ENCODE data around the gene KIRREL3.

The KIRREL3 gene

DNA sequence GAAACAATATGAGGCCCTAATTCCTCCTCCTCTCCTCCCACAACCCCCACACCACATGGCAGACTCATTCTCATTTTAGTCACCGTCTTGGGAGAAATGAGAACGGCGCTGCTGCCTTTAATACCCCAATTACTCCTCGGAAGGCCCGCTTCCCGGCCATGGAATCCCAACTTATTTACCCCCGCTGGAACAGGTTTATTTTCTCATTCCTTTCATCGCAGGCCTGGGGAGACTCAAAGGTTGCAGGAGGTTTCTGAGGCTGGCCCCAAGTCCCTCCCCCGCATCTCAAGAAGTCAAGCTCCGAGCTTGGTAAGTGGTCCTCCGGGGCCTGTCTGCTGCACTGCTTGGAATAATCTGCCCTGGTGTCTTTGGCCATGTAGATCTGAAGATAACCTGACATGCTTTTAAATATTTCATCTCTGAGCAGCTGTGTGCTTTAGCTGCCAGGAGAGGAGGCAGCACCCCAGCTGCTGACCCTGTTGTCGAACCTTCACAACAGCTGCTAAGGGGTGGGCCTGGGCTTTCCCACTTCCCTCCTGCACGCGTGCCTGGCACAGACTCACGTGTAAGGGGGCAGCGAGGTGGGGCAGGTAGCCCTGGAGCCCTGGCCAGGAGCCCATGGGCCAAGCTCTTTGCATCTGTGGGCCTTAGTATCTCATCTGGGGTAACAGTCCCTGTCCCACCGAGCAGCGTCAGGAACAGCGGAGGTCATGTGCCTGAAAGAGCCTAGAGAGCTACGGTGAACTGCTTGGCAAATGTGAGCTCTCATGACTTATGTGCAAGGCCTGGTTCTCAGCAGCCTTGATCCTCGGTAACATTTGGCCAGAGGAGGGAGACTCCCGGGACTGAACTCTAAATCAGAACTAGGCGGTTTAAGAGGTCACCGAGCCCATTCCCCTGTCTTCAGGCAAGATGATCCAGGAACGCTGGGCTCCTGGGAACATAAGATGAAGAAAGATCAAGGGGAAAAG is 480.5 kb downstream of the KIRREL3 start:
- DNase-seq: no peak

GRCh38 chr11:126518972-126519690 is 481.4 kb downstream of the KIRREL3 start:
- DNase-seq: no peak

- DNase-seq: no peak
Measured at GRCh38 chr11:126518071-126518971, 482.2 kb downstream of the KIRREL3 start.

DNA sequence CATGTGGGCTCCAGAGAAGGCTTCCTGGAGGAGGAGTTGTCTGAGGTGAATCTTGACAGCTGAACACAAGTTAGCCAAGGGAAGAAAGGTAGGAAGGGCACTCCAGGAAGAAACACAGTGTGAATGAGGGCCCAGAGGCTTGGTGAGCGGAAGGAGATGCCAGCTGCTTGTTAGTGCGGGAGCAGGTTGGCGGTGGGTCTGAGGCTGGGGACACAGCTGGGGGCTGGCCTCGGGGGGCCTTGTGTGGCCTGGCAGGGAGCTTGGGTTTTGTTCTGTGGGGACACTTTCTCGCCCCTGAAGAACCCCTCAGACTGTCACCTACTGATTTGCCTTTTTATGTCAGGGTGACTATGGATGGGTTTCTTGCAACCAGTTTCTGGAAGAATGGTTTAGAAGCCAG is 485.1 kb downstream of the KIRREL3 start:
- no peak for DNase-seq

DNA sequence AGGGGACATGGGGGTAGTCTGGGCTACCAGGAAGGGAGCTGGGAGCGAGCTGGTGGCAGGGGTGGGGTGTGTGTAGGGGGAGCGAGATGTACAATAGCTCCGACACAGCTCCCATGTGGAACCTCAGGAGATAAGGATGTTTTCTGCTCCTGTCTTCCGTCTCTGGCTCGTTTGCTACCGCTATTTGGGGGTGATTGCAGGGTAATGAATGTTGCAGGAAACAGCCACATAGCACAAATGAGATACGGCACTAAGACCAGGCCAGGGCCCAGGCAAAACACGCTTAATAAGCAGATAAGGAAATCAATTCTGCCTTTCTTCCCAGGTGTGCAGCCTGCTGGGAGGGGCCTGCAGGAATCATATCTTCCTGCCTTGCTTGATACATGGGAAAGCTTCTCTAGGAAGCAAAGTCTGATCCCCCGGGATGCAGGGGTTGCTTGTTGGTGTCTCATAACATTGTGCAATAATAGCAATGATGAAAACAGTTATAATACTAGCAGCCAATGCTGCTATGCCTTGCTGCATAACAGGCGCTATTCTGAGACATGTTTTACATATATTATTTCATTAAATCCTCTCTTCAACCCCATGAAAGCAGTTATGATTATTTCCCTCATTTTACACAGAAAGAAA is 486.4 kb downstream of the KIRREL3 start:
- DNase-seq: no peak

DNA sequence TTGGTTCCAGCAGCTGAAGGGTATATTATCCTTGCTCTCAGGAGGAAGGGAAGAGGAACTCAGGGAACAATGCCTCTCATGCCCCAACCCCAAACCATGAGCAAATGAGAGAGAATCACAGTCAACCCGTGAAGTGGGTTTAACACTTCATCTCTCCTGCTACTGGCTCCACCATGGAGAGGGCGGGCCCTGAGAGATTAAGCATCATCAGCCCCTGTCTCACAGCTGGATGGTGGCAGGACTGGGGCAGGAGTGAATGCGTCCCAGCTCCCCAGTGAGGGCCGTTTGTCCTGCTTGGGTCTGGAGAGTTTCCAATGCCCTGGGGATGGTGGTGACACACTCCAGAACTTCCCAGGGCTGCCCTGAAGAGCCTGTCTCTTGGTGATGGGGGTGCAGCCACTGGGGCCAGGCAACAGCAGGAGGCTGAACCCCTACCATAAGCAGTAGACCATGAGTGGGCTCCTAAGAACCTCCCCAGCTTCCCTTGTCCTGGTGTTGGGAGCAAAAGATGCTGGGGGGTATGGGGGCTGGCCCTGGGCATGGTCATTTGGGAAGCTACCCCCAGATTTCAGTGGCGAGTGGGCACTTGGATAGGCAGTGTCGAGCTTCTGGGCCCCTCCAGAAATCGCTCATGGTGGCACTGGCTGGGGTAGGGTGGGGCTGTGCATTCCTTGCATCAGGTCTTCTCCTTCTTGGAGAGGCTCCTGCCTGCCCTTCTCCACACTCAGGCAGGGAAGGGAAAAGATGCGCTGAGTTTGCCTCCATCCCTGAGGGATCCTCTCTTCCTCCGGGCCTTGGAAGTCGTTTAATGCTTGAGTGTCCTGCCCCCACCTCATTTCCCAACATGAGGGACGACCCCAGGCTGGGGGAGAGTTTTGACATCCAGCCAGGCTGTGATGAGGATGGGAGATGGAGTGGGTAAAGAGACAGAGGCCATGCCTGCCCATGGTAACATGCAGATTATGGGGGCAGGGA is 487.5 kb downstream of the KIRREL3 start:
- no peak for DNase-seq

GRCh38 chr11:126512251-126512650 is 488.3 kb downstream of the KIRREL3 start:
- DNase-seq: no peak

- DNase-seq: no peak
Measured at GRCh38 chr11:126511475-126512115, 489.0 kb downstream of the KIRREL3 start.

- no peak for DNase-seq
Measured at GRCh38 chr11:126510621-126511370, 489.8 kb downstream of the KIRREL3 start.

DNA sequence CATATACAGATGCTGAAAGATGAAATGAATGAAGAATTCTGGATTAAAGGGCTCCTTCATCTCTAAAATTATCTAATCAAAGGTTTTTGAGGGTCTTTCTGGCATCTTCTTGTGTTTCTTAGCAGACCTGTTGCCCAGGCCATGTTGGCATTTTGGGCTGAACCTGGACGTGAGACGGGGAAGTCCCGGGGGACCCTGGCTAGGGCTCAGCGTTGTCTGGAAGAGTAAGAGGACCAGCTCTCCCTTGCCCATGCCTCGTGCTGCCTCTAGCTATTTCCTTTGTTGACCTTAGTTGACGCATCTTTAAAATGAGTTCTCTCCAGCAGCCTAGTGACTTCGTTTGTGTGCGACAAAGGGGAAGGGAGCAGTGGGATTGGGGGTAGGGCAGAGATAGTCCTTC is 492.9 kb downstream of the KIRREL3 start:
- DNase-seq: no peak

- no peak for DNase-seq
Measured at GRCh38 chr11:126506789-126507188, 493.8 kb downstream of the KIRREL3 start.

GRCh38 chr11:126502982-126503381 is 497.6 kb downstream of the KIRREL3 start:
- no peak for DNase-seq

- DNase-seq: no peak
Measured at GRCh38 chr11:126502159-126502558, 498.4 kb downstream of the KIRREL3 start.

- no peak for DNase-seq
Measured at GRCh38 chr11:126501641-126502040, 498.9 kb downstream of the KIRREL3 start.

- DNase-seq: no peak
Measured at GRCh38 chr11:126500981-126501380, 499.6 kb downstream of the KIRREL3 start.

DNA sequence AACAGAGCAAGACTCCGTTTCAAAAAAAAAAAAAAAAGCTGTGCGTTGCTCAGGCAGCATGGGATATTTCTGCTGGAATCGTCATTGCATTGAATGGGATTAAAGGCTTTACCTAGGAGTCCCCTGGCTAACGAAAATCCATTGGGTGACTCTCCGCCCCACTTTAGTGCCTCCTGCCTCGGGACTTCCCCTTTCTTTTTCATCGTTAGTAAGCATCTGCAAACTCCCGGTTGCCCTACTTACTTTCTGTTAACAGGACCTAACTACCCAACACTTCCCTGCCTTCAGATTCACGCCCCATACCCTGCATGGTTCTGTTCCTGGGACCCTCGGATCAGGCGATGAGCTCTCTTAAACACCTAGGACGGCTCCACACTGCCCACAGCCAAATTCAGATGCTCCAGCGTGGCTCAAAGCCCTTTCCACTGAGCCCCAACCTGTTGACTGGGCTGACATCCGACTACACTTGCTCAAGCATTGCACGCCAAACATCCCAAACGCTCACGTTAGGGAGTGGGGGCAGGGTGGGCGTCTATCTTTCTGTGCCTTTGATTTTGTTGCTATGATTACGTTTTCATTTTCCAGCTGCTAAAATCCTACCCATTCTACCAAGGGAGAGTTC is 501.3 kb downstream of the KIRREL3 start:
- no peak for DNase-seq

DNA sequence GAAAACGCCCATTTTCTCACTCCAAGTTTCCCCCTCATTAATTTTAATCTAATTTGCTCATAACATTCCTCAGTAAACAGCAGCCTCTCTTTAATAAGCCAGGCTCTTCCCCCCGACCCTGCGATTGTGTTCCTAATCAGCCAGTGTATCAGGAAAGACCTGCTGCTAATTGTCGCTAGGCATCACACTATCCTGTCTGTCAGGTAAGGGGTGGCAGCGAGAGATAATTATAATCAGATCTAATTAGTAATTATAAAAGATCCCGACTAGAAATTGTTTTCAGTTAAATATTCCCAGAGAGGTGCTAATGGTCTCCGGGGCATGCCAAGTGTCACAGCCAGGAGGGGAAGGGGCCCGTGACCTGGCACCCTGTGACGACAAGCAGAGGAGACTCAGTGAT is 502.3 kb downstream of the KIRREL3 start:
- no peak for DNase-seq

GRCh38 chr11:126497581-126498122 is 502.9 kb downstream of the KIRREL3 start:
- DNase-seq: no peak

Measured in activated gamma-delta T cell treated with Interleukin-2 at 50 U/mL for 16 hours (primary cell).